GM19099 (cell line): ENCODE measurements around the gene ARSA.

Source experiments
- POLR2A ChIP-seq: IDR thresholded peaks from 3 replicates; pipeline ENCODE4 v1.6.1; 2011; ENCODE audit warnings: low read depth; ENCODE audit not compliant: insufficient read length; ENCODE audit errors: extremely low read depth

The ARSA gene

DNA sequence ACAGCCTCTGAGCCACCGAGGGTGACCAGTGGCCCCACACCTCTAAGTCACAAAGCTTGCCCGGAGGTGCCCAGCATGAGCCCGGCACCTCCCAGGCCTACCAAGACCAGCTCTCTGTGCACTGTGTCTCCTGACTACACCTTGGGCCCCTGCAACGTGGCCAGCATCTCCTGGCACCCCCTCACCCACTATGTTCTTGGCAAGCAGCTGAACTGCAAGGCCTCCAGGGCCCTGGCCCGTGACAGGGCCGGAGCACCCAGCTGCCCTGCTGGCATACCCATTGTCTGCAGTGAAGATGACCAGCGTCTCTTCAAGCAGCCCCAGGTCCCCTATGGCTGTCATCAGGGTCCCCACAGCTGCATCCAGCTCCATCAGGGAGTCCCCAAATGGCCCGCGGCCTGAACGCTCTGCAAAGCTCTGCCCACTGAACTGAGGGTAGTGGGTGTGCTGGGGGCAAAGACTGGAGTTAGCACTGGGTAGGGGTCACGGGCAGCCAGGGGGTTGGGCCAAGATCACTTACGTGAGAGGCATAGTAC, 1.6 kb downstream of the ARSA start:
- no peak for TF ChIP-seq POLR2A

- no peak for TF ChIP-seq POLR2A
These were observed 2.2 kb downstream of the ARSA start for GRCh38 chr22:50625568-50626313.

DNA sequence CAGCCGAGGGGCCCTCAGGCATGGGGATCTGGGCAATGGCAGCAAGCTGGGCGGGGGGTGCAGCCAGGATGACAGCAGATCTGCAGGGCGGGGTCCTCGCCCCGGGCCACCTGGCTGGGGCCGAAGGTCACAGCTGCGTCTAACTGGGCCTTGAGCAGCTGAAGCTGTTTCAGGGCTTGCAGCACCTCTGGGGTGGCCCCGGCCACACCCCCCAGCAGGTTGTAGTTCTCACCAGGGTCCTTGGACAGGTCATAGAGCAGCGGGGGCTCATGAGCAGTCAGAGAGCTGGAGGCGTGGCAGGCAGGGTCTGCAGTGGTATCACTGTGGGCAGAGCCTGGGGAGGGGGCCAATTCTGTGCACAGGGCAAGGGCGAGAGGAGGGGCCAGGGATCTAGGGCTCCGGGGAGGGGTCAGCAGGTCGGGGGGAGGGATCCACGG, 2.8 kb downstream of the ARSA start:
- TF ChIP-seq POLR2A: no peak

DNA sequence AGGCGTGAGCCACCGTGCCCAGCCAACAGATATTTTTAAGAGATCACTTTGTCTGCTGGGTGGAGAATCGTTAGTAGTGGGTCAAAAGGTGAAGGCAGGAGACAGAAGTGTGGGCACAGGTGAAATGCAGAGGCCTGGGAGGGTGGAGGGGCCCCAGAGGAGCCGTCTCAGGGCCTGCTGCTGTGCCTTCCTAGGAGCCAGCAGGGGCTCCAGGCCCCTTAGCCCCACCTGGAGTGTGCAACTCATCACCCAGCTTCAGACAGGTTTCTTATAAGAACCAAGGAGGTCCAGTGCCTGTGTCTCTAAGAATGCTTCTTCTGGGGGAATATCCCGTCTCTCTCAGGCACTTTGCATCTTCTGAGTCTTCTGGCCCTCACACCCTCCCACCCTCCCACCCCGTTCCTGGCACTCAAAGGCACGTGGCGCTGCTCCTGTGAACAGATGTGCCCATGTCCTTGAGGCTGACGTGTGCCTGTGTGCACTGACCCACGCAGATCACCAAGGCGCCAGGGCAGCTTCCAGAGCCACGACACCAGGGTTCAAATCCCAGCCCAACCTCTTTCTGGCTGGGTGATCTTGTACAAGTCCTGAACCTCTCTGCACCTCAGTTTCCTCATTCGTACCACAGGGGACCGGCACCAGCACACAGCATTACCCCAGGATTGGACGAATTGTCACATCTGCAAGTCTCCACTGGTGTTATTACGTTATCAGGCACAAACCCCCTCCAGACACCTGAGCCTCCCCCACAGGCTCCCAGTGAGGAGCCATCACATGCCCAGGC, 3.4 kb downstream of the ARSA start:
- no peak for TF ChIP-seq POLR2A

DNA sequence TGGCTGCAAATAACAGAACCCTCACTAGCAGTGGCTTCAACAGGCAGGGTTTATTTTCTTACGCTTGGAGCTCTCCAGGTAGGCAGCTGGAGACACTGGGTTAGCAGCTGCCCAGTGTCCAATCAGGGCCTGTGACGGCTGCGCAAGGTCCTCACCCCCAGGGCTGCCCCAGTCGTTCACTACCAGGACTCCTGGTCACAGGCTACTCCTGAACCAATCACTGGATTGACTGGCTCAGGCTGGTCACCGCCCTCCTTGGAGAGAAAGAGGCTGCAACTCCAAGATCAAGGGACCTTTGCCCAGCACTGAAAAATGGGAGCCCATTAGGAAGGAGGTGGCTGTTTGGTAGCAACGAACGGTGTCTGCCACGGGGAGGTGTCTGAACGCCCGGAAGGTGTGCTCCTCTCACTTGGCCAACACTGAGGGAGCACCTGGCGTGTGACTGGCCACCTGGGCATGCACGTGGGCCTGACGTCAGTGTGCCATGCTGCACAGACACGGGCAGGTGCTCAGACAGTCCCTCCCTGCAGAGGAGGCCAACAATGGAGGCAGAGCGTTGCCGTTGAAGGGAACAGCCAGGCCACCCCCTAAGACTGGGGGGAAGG, 5.1 kb downstream of the ARSA start:
- no peak for TF ChIP-seq POLR2A

GRCh38 chr22:50621948-50622722, 5.8 kb downstream of the ARSA start:
- no peak for TF ChIP-seq POLR2A

DNA sequence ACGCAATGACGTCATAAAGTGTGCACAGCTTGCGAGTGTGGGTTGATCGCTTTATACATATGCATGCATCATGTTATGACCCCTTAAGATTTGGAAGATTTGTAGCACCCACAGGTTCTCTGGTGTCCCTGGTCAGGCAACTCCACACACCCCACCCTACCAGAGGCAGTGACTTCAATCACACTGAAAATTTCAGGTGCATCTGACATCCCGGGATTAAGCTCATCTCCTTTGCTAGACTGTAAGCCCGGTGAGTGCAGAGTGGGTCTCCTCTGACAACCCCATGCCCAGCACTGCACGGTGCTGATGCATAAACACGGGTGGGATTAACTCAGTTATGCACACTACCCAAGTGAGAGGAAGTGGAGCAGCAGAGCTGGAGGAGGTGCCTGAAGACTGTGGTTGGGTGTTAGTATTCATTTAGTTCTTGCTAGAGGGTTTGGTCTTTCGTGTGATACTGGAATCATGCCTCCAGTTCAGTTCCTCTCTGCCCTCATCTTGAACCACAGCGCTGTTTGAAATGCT, 6.5 kb downstream of the ARSA start:
- peak; percentile 49 for TF ChIP-seq POLR2A

GRCh38 chr22:50620593-50621355, 7.2 kb downstream of the ARSA start:
- no peak for TF ChIP-seq POLR2A

DNA sequence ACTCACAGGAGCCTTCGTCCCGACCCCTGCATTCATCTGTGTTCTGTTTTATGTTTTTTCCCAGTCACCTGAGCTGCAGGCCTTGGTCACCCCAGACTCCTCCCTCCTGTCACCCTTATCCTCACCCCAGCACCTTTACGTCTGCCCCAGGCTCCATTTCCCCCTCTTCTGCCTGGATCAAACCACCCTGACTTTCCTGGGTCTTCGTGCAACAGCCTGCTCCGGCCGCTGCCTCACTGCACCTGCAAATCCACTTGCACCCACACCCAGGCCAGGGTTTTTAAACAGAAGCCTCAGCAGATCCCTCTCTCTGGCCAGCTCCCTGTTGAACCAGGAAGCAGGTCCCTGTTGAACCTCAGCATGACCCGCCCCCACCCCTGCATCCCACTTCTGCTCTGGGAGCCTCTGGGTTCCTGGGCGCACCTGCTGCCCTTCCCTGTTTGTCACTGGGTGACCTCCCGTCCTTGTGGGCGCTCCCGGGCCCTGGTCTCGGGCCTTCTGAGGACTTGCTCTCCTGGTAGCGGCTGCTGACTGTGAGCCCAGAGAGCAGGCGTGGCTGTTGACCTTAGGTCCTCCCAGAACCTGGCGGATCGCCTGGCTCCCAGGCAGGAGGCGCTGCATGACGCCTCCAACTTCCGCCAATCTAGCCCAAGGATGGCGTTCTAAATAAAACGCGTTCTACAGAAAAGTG, 14.5 kb downstream of the ARSA start:
- no peak for TF ChIP-seq POLR2A

- TF ChIP-seq POLR2A: no peak
These were observed 15.3 kb downstream of the ARSA start for GRCh38 chr22:50612528-50613221.

GRCh38 chr22:50612168-50612527, 15.8 kb downstream of the ARSA start:
- TF ChIP-seq POLR2A: no peak

DNA sequence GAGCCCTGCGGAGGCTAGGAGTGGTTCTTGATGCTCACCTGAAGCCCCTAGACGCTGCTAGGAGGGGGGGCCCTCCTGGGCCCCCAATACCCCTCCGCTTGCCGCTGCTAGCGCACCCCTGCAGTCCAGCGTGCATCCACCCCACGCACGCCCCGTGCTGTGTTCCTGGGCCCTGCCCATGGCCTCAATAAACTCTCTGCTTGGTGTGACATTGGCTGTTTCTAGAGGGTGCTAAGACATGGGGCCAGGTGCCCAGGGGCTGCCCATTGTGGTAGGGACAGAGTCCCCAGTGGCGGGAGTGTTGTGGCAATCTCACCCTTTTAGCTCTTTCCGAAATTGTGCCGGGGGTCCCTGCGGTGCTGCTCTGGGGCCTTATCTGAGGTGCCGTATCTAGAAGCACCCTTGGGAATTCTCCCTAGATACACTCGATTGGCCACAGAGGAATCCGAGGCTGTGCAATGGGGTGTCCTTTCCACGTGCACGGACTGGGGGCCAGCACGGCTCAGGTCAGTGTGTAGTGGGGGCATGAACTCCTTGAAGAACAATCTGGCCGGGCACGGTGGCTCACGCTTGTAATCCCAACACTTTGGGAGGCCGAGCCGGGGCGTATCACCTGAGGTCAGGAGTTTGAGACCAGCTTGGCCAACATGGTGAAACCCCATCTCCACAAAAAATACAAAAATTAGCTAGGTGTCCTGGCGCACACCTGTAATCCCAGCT, 16.5 kb downstream of the ARSA start:
- no peak for TF ChIP-seq POLR2A
